Amniotic epithelial cell (primary cell): ENCODE results near the gene PRPF40A.
A peak's percentile ranks its signal among the peaks of the same experiment; 100 is the strongest.

ENCODE experiments used
- DNase-seq: peaks from one replicate; pipeline ENCODE4 v3.0.0-alpha.2; 2010; ENCODE audit warnings: low read depth

PRPF40A gene

GRCh38 chr2:152651834-152652233 is 65.4 kb downstream of the PRPF40A start:
- DNase-seq: no peak

GRCh38 chr2:152650768-152651371 is 66.4 kb downstream of the PRPF40A start:
- no peak for DNase-seq

- DNase-seq: no peak
These were observed 67.3 kb downstream of the PRPF40A start for GRCh38 chr2:152649997-152650396.

GRCh38 chr2:152648336-152648735 is 68.9 kb downstream of the PRPF40A start:
- peak; percentile 11 for DNase-seq

GRCh38 chr2:152647552-152647951 is 69.7 kb downstream of the PRPF40A start:
- no peak for DNase-seq

GRCh38 chr2:152646775-152647174 is 70.5 kb downstream of the PRPF40A start:
- DNase-seq: peak; percentile 94

- DNase-seq: no peak
These were observed 71.0 kb downstream of the PRPF40A start for GRCh38 chr2:152646264-152646663.

- DNase-seq: no peak
These were observed 72.9 kb downstream of the PRPF40A start for GRCh38 chr2:152644189-152644873.

GRCh38 chr2:152638590-152638989 is 78.7 kb downstream of the PRPF40A start:
- DNase-seq: no peak

- DNase-seq: peak; percentile 59
These were observed 79.2 kb downstream of the PRPF40A start for GRCh38 chr2:152638056-152638455.

GRCh38 chr2:152637251-152637650 is 80.0 kb downstream of the PRPF40A start:
- peak; percentile 71 for DNase-seq

GRCh38 chr2:152635635-152636298 is 81.5 kb downstream of the PRPF40A start:
- peak; percentile 25 for DNase-seq

GRCh38 chr2:152632736-152633135 is 84.5 kb downstream of the PRPF40A start:
- DNase-seq: no peak

GRCh38 chr2:152630466-152630865 is 86.8 kb downstream of the PRPF40A start:
- no peak for DNase-seq

- no peak for DNase-seq
These were observed 88.1 kb downstream of the PRPF40A start for GRCh38 chr2:152629202-152629601.

GRCh38 chr2:152627351-152627957 is 89.8 kb downstream of the PRPF40A start:
- DNase-seq: peak; percentile 41

- no peak for DNase-seq
These were observed 90.3 kb downstream of the PRPF40A start for GRCh38 chr2:152626911-152627339.

- peak; percentile 63 for DNase-seq
These were observed 92.5 kb downstream of the PRPF40A start for GRCh38 chr2:152624805-152625204.

GRCh38 chr2:152623775-152624174 is 93.5 kb downstream of the PRPF40A start:
- no peak for DNase-seq

- DNase-seq: no peak
These were observed 94.1 kb downstream of the PRPF40A start for GRCh38 chr2:152623076-152623740.

GRCh38 chr2:152622219-152622618 is 95.0 kb downstream of the PRPF40A start:
- DNase-seq: no peak

- DNase-seq: no peak
These were observed 96.3 kb downstream of the PRPF40A start for GRCh38 chr2:152620985-152621384.
